T-helper 9 cell (primary cell): ENCODE data around the gene BAG3.
A peak's percentile ranks its signal among the peaks of the same experiment; 100 is the strongest.
"Not testable (repeated sequence)": the region's sequence is repeated elsewhere in the genome, so short reads cannot be mapped to it uniquely, and the experiment has no call there.

Experiments
- DNase-seq: peaks from one replicate; pipeline ENCODE4 v3.0.0-alpha.2; 2020

Gene BAG3

DNA sequence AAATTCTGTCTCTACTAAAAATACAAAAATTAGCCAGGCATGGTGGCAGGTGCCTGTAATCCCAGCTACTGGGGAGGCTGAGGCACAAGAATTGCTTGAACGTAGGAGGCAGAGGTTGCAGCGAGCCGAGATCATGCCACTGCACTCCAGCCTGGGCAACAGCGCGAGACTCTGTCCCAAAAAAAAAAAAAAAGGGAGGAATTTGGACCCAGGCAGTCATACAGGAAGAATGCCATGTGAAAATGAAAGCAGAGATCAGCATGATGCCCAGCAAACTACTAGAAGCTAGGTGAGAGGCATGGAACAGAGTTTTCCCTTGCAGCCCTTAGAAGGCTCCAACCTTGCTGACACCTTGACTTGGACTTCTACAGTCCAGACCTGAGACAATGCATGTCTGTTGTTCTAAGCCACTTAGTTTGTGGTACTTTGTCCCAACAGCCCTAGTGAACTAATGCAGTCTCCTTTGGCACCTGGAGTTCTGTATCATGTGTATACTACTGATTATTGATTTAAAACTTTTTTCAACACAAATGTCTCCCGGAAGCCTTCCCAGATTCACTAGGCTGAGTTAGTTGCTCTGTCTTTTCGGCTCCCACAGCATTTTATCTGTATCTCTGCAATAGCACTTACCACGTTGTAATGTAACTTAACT is 10.2 kb upstream of the BAG3 start:
- no peak for DNase-seq

DNA sequence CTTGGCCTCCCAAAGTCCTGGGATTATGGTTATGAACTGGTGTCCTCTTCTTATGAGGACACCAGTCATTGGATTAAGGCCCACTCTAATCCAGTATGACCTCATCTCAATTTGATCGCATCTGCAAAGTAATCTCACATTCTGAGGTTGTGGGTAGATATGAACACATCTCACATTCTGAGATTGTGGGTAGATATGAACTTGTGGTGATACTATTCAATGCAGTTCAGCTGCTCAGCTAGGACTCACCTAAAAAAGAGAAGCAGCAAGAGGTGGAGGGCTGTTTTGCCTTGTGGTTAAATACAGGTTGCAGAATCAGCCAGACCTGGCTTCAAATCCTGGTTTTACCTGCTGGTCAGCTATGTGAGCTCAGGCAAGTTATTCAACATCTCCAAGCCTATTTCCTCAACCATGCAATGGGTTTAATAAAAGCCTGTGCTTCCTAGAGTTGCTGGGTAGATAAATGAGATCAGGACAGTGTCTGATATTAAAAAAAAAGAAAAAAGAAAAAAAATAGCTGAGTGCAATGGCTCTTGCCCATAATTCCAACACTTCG is 8.5 kb upstream of the BAG3 start:
- no peak for DNase-seq

DNA sequence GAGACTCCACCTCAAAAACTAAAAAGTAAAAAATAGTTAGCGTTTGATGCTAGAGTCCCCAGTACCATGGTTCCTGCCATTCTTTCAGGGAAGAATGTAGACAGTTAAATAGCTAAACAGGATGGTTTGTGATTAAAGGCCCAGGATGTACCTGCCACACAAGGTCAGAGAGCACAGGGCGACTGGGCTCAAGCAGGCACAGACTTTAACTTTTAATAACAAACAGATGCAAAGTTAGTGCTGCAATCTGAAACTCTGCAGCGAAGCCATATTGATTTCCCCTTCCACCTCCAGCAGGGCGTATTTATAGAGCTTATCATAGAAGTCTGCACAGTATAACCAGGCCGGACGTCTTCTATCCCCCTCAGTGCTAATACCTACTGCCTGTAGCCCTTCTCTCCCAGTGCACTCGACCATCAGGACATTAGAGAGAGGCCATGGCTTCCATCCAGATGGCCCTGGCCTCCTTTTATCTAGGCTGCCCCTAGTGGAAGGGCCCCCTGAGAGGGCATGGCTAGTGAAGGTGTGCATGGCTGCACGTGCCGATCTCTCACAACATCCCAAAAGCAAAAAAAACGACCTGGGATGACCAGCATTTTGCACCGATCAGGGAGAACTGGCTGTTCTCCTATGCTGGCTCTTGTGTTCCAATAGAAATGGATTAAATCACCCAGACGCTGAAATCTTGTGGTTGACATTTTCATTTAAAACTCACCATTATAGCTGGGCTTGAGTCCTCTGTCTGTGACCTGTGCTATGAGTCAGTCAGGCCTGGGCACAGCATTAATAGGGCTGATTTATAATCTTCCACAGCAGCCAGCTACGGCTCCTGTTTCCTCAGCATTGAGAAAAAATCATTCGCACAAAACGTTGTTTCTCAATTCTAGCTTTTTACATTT is 7.6 kb upstream of the BAG3 start:
- no peak for DNase-seq

DNA sequence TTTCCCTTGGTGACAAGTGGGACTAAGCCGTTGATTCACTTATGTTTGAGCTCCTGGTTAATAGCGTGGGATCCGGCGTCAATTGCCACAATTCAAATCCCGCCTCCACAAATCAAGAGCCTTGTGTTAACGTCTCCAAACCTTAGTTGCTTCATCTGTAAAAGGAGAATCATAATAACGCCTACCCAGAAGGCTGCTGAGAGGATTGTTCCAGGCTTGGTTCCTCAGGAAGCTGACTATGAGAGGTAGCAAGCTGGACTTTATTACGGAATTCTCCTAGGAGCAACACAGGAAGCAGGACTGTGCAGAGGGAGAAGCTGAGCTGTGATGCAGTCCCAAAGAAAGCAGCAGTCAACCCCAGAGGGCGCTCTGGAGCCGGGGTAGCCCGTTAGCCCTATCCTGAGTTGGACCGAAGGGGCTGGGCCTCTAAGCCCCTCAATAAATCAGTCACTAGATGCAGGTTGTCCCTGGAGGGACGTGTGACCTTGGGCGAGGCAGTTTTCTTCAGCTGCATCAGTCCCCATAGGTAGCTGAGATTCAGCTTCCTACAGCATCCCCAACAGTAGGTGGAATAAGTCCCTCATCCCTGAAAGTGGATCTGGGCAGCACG is 6.9 kb upstream of the BAG3 start:
- DNase-seq, result no peak

DNA sequence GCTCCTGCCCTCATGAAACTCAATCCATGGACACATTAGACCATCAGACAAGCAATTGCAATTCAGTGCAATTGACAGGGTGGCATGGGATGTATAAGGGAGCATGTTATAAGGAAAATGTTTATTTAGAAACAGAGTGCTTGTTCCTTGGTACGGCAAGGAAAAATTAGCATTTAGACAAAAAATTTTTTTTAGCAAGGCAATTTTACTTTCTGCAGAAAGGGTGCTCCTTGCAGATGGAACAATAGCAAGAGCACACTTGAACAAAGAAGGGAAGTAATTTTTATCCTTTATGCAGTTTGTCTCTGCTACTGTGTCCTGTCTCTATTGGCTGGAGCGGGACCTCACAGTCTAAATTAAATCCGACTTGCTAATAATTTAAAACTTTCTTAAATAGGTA is 6.2 kb upstream of the BAG3 start:
- DNase-seq, result no peak

DNA sequence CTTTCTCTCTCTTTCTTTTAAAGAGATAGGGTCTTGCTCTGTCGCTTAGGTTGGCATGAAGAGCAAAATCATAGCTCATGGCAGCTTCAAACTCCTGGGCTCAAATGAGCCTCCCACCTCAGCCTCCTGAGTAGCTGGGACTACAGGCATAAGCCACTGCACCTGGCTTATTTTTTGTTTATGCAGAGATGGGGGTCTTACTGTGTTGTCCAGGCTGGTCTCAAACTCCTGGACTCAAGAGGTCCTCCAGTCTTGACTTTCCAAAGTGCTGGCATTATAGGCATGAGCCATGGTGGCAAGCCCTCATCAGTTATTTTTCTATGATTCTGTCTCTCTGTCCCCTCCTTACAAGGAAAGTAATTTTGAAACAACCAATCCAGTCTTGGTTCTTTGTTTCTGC is 1.1 kb upstream of the BAG3 start:
- DNase-seq, result no peak

DNA sequence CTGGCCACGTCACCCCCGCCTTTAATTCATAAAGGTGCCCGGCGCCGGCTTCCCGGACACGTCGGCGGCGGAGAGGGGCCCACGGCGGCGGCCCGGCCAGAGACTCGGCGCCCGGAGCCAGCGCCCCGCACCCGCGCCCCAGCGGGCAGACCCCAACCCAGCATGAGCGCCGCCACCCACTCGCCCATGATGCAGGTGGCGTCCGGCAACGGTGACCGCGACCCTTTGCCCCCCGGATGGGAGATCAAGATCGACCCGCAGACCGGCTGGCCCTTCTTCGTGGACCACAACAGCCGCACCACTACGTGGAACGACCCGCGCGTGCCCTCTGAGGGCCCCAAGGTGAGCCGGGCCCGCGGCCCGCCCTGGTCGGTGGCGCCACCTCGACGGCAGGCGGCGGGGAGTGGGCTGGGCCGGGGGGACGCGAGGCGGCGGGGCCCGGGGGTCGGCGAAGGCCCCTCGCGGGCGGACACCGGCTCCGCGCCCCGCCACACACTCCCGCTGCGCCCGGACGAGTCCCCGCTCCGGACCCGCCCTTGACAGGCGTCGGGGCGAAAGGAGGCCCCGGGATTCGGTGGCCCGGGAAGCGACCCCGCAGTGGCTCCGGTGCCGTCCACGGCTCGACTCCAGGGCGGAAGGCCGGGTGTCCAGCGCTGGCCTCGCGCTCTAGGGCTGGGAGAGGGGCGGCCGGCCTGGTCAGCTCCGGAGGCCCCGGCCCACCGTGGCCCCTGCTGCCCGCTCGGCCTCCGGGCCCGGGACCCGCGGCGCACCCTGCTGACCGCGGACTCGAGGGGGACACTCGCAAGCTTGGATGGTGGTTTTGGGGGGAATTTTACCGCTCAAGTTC is 557 bp downstream of the BAG3 start:
- DNase-seq, result peak; percentile 27

DNA sequence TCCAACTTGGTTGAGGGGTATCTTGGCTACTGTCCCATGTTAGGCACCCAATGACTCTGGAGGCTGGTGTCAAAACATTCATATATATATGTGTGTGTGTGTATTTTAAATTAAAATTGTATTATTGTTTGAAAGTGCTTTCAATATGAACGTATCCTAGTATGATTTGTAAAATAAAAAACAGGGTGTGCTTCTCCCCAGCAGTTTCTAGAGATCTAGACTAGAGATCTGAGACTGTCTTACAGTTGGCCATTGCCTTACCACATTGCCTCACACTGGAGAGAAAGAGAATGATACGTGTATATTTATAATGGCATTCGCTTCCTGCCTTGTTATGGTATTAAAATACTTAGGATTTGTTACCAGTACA is 1.2 kb downstream of the BAG3 start:
- DNase-seq, result no peak

DNA sequence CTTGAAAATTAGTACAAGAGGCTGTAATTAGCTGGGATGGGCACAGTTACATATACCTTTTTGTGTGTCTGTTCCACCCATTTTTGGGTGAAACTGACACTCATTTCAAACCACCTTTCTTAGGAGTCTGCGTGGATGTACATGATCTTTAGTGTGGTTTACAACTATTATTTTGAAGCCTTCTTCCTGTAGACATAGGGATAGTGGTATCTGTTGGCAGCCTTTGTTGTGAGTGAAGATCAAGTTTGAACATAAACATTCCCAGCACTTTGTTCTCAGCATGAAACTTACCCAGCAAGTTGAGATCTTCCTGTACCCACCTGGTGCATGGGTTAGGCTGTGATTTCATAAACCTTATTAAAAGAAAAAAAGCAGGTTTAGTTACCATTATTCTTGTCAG is 2.0 kb downstream of the BAG3 start:
- DNase-seq, result no peak

DNA sequence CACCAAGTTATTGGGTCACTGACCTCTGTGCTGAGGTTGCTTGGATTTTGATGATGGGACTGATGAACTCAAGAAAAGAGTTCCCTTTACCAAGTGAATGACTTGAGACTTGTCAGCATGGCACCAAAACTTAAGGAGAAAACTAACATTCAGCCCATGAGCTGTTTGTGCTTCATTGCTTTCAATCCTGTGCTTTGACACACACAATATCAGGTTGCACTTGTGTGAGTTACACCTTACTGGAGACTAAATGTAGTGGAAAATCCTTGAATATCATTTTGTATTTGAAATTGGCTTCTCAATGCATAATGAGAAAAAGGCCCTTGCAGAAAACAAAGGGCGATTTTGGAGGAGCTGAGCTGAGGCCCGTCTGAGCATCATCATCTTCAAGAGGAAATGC is 2.7 kb downstream of the BAG3 start:
- DNase-seq, result no peak

DNA sequence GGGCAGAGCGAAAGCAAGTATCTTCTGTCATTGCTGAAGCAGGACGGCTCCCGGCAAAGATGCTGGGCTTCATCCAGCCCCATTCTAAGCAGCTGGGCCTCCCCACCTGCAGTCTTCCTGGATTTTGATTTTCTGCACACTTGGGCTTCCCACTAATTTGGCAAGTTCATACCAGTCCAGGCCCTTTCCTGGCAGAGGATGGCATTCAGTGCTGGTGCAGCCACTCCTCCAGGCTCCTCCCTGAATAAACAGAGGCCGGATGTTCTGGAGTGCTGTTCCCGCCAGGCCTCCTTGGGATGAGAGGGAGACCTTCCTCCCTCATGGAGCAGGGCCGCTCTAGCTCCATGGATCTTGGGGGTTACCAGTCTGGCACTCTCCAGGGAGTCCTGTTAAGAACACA is 3.4 kb downstream of the BAG3 start:
- no peak for DNase-seq

DNA sequence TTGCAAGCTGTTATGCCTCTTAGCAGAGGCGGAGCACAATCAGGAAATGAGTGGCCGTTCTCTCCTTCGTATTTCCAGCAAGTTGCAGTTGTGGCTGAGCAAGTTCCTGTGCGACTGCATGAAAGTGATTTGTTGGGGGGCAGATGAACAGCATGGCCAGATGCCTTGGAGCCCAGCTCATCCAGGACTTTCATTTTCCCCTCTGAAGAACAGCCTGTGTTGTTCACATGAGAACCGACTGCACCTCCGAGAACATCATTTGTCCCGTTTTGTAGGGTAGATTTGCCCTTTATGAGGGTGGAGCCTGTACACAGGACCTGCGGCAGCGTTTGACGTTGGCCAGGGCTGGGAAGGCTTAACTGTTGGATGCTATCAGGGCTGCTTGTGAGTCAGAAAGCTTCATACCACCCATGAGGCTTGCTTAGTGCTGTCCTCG is 4.4 kb downstream of the BAG3 start:
- DNase-seq, result peak; percentile 32

DNA sequence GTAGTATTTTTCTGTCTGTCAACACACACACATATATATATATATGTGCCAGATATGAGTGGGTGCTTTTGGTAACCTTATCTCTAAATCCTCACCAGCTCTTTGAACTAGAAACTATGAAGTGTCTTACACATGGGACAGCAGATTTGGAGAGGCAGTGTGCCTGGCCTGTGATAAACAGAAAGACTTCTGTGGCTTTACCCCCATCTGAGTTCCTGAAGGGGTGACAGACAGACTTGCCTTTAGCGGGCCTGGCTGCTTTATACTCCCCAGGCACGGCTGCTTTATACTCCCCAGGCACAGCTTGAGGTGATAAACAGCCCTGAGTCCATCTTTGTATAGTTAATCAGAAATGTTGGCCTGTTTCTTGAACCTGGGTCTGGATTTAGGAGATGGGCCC is 5.6 kb downstream of the BAG3 start:
- no peak for DNase-seq

DNA sequence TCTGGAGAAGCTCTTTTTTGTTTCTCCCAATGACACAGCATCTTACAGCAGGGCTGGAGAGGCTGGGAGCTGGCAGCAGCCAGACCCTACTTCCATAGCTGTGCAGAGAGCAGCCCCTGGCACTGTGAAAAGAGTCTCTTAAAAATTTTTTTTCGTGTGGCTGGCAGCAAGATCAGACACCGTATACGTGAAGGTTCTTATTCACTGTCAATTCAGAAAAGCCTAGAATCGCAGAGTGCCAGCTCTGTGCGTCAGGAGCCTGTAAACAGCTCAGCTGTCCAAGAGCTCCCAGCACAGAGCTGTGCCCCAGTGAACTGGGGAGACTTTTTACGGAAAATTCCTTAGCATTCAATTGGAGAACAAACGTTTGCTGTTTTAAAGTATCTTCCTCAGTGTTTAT is 6.5 kb downstream of the BAG3 start:
- no peak for DNase-seq

DNA sequence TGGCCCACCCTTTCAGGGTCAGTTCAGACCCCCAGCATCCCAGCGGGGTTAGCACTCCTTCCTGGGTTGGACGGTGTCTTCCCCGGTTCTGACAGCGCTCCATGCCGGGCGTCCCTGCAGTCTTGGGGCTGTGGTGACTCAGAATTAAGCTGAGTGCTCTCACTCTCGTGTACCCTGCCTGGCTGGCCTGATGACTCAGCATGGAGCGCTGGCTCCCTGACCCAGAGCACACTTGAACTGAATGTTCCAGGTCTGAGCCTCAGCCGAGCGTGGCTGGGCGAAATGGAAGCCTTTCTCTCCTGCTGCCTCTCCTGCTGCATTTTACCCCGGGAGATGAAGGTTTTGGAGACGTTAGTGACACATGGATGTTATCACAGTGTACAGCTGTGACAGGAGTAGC is 7.1 kb downstream of the BAG3 start:
- no peak for DNase-seq

DNA sequence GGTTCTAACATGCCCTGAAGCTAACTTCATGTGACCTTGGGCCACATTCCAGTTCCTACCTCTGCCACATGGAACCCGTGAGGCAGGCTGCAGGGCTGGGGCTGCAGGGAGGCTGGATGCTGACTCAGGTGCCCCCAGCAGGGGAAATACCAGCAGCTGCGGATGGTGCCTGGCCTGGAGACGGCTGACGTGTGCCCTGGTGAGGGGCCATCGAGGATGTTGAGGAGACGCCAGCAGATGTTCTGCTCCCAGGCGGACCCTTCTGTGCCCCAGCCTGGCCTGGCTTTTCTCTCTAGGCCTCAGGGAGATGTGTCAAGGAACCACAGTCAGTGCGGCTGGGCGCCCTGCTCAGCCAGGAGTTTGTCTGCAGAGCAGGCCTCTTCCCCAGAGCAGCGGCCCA is 8.8 kb downstream of the BAG3 start:
- DNase-seq, result no peak

DNA sequence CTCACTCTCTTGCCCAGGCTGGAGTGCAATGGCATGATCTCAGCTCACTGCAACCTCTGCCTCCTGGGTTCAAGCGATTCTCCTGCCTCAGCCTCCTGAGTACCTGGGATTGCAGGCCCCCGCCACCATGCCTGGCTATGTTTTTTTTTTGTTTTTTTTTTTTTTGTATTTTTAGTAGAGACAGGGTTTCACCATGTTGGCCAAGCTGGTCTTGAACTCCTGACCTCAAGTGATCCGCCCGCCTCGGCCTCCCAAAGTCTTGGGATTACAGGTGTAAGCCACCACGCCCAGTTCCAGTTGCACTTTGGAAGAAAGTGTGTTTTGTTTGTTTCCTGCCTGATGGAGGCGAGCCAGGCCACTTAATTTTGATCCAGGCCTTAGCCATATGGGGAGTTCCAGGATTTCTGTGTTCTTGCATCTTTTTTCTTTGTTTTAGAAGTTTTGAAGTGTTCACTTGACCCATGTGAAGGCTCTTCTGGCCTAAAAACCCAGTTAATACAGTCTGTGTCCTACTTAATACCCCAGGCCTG is 11.0 kb downstream of the BAG3 start:
- not testable (repeated sequence) for DNase-seq

DNA sequence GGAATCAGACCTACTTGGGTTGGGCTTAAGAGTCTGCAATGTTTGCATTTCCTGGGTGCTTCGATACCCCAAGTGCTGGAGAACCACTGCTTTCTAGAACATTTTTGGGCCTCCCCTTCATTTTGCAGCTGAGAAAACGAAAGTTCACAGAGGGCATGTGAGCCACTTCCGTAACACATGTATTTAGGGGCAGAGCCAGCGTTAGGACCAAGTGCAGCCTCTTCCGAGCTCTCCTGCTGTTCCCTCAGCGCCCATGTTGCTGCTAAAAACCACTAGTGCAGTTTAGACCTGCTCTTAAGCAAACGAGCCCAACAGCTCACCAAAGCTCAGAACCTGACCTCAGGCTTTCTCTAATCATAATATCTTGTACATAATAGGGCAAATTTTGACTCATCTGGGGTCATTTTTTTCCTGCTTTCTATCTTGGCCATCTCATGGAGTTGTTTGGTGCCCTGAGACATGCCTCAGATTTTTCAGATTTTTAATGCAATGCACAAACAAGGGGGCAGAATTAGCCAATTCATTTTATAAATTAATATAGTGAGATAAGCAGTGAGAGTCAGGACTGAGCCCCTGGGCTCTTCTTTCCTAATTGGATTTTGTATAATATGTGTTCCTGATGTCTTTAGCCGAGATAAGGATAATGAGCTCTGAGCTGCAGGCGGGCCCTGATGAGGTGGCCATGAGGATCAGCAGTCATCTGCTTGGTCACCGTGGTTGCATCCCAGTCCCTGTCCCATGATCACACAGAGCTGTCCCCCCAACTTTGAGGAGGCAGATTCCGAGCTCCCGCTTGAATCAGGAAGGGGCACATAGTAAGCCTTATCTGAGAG is 12.9 kb downstream of the BAG3 start:
- DNase-seq, result peak; percentile 25

DNA sequence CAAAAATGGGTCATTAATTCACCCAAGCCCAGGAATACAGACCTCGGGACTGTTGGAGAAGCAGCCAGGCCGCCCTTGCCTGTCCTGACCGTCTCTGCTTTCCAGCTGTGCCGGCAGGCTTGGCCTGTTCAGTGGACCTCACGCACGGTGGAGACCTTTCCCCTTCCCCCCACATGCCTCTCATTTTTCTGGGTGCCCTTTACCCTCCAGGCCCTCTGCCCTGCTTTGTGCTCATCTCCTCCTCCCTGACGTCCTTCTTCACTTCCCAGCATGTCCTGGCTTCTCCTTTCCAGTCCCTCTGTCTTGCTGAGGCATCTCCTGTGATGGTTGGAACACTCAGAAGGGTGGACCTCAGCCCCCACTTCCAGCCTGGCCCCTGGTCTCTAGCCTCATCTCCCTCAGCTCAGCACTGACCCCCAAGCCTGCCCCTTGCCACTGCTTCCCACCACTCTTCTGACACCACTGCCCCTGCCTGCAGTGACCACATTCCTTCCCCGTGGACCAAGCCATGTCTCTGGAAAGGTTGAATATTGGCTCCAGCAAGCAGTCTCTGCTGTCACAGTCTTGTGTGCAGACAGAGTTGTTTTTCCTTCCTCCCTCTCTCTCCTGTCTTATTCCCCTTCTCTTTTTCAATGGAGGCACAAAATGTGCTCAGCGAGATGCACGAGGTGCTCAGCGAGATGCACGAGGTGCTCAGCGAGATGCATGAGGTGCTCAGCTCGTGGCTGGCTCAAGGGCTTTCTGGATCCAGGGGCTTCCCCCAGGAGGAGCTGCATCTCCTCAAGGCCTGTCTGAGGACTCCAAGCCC is 14.9 kb downstream of the BAG3 start:
- DNase-seq, result no peak

DNA sequence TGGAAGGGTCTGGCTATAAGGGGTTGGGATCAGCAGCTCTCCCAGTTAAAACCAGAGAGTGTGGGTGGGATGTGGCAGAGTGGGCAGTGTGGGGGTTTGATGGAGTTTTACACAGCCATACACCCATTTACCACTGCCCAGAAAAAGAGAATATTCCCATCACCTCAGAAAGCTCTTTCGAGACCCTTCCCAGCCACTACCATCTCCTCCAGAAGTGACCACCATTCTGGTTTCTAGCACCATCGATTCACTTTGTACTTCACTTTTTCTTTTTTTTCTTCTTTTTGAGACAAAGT is 15.5 kb downstream of the BAG3 start:
- no peak for DNase-seq
